22Rv1 (cell line): ENCODE data around the gene KRT20.

ENCODE experiments used
- ZFX ChIP-seq: fragments of 450-650 bp; IDR thresholded peaks from 2 replicates; pipeline ENCODE4 v1.6.1; 2017; ENCODE audit warnings: antibody characterized with exemption, borderline replicate concordance
- TF ChIP-seq, protein P1 (sequence below): fragments of 450-650 bp; IDR thresholded peaks from 2 replicates; pipeline ENCODE4 v1.5.1; 2017; ENCODE audit warnings: mild to moderate bottlenecking

DNA sequence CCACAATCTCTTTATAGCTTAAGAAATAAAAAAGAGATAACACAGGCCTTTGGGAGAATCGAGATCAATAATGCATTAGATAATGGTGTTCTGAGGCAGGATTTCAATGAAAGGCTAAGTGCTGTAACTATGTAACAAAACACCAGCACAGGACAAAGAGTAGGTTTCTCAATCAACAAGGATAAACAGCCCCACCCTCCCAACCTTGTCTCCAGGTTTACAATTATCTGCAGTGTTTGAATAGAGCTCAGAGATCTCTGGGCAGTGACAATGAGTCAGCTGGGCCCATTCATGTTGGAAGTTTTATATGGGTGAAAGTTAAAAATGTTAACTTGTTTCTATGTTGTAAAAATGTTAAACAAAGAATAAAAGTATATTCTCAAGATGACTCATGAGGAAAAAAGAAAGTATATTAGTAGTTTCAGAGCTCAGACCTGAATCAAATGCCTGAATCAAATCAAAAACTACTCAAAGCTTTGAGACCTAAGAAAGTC, 17.0 kb upstream of the KRT20 start:
- TF ChIP-seq, protein P1, sequence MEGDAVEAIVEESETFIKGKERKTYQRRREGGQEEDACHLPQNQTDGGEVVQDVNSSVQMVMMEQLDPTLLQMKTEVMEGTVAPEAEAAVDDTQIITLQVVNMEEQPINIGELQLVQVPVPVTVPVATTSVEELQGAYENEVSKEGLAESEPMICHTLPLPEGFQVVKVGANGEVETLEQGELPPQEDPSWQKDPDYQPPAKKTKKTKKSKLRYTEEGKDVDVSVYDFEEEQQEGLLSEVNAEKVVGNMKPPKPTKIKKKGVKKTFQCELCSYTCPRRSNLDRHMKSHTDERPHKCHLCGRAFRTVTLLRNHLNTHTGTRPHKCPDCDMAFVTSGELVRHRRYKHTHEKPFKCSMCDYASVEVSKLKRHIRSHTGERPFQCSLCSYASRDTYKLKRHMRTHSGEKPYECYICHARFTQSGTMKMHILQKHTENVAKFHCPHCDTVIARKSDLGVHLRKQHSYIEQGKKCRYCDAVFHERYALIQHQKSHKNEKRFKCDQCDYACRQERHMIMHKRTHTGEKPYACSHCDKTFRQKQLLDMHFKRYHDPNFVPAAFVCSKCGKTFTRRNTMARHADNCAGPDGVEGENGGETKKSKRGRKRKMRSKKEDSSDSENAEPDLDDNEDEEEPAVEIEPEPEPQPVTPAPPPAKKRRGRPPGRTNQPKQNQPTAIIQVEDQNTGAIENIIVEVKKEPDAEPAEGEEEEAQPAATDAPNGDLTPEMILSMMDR: no peak
- TF ChIP-seq ZFX: no peak
